ENCODE results near the gene SMIM20. TPM values are rescaled to one million over a fixed set of nuclear protein-coding genes. Genes with fewer than 3 reads are reported as not detected.

The SMIM20 gene
- total RNA-seq, 4 donors from 2014 or later: 3.6 to 19.8 (median 15.5) TPM

GRCh38 chr4:25919676-25920075 lies 5.7 kb downstream of the SMIM20 start:
- 79 to 87% methylated on average over 5 of the region's 5 CpGs for WGBS, 2 donors
- H3K27ac ChIP-seq: no peak overlapping the region
- H3K4me3 ChIP-seq: no peak overlapping the region

GRCh38 chr4:25921922-25922321 lies 7.9 kb downstream of the SMIM20 start:
- Histone ChIP-seq H3K36me3 (no peaks in the 10 kb centered on the region), H3K4me1 (peaks cover 0 to 6% (median 0%) of the 10 kb centered on the region in 3 donors), H3K27ac (no peak overlapping the region), H3K4me3 (no peak overlapping the region), H3K9me3 (no peaks in the 10 kb centered on the region), H3K27me3 (no peaks in the 10 kb centered on the region)
- WGBS, 2 donors: 65 to 94% methylated on average over 1 of the region's 1 CpG
- intact Hi-C loops (cut with DNase I): no loop called here
- no peak for TF ChIP-seq CTCF (IDR thresholded peaks at IDR 0.05)
- no peak for TF ChIP-seq POLR2A (IDR thresholded peaks at IDR 0.05)
- DNase-seq: no peak

More at GRCh38 chr4:25919676-25920075, 5.7 kb downstream of the SMIM20 start:
- Histone ChIP-seq H3K36me3 (no peaks in the 10 kb centered on the region), H3K27me3 (no peaks in the 10 kb centered on the region), H3K4me1 (peaks cover 2 to 10% (median 8%) of the 10 kb centered on the region in 3 donors), H3K9me3 (no peaks in the 10 kb centered on the region)
- no peak for TF ChIP-seq CTCF (IDR thresholded peaks at IDR 0.05)
- TF ChIP-seq POLR2A (IDR thresholded peaks at IDR 0.05): no peak
- intact Hi-C loops (cut with DNase I): no loop called here
- no peak for DNase-seq

- Histone ChIP-seq H3K4me1 (peaks cover 0 to 11% (median 0%) of the 10 kb centered on the region in 3 donors), H3K36me3 (no peaks in the 10 kb centered on the region), H3K4me3 (no peak overlapping the region), H3K27me3 (no peaks in the 10 kb centered on the region), H3K27ac (no peak overlapping the region), H3K9me3 (no peaks in the 10 kb centered on the region)
- intact Hi-C loops (cut with DNase I): no loop called here
- no peak for DNase-seq
- no peak for TF ChIP-seq POLR2A (IDR thresholded peaks at IDR 0.05)
- TF ChIP-seq CTCF (IDR thresholded peaks at IDR 0.05): no peak
- 94 to 96% methylated on average over 4 of the region's 4 CpGs for WGBS, 2 donors
Observed at GRCh38 chr4:25922812-25923369, 8.9 kb downstream of the SMIM20 start.

GRCh38 chr4:25923745-25924144 lies 9.7 kb downstream of the SMIM20 start:
- WGBS, 2 donors: 83 to 88% methylated on average over 5 of the region's 5 CpGs
- H3K27ac ChIP-seq: no peak overlapping the region

More at GRCh38 chr4:25923745-25924144, 9.7 kb downstream of the SMIM20 start:
- H3K4me3 ChIP-seq: no peak overlapping the region
- no peaks in the 10 kb centered on the region for H3K27me3 ChIP-seq
- DNase-seq: no peak
- peaks cover 0 to 19% (median 3%) of the 10 kb centered on the region in 3 donors for H3K4me1 ChIP-seq
- TF ChIP-seq CTCF (IDR thresholded peaks at IDR 0.05) (no peak), POLR2A (IDR thresholded peaks at IDR 0.05) (no peak)
- no peaks in the 10 kb centered on the region for H3K9me3 ChIP-seq
- no peaks in the 10 kb centered on the region for H3K36me3 ChIP-seq
- intact Hi-C loops (cut with DNase I): no loop called here

All from esophagus squamous epithelium (tissue), 5 donors.